NCI-H187 treated with DMSO at 0.1 percent for 48 hours (cell line): ENCODE data around the gene ACTN3.

ENCODE experiments used
- DNase-seq: peaks from one replicate; lab custom pipeline; 2025; lab: John Stamatoyannopoulos, UW

ACTN3 gene

DNA sequence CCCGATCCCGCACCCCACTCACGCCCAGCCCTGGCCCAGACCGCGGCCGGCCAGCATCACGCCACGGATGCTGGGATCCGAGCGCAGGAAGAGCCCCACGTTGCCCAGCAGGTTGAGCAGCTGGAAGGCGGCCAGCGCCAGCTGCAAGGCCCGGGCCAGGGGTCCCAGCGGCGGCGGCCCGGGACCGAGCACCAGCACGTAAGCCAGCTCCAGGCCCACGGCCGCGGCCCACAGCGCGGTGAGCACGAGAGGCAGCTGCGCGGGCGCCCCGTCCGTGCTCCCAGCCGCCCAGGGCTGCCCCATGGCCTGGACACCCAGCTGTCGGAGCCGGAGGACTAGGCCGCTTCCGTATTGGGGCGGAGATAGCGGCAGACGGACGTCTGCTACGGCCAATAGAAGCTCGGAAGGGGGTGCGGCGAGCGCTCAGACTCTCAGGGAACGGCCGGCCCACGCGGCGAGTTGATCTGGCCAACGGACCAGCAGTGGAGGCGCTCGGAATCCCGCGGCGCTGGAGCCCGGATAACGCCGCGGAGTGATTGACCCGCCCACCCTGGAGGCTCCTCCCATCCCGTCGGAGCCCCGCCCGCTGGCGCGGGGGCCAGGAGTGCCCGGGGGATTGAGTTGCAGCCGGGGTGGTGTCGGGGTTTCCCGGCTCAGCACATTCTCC, 869 bp upstream of the ACTN3 start, which contains the start of gene ZDHHC24:
Gene ZDHHC24 (minus strand): TSS at position 348 of the 667 bp plus-strand sequence. CDS start 45 bp downstream, at position 303.
- peak; percentile 45 for DNase-seq

DNA sequence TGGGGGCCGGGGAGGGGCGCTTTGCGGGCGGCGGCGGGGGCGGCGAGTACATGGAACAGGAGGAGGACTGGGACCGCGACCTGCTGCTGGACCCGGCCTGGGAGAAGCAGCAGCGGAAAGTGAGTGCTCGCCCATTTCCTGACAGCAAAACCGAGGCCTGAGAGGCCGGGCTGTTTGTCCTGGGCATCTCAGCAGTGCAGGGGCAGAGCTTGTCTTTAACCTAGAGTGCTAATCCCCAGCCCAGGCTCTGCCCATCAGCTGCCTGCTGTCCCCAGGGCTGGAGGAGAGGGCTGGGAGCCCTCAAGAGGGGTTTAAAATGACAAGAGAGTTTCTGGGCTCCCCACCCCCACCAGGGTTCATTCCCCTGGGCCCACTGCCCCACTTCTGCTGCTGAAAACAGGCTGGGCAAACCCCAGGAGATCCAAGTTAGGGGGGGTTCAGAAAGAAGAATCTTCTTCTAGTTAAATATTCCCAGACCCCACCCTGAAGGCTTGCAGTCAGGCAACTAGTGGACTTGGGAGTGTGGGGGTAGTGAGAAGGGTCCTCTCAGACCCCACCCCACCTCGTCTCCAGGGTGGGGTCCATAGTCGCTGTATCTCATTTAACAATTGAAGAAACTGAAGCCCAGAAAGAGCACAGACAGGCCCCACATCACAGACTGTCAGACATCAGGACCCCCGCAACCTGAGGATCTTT, 411 bp downstream of the ACTN3 start:
- DNase-seq, result no peak

DNA sequence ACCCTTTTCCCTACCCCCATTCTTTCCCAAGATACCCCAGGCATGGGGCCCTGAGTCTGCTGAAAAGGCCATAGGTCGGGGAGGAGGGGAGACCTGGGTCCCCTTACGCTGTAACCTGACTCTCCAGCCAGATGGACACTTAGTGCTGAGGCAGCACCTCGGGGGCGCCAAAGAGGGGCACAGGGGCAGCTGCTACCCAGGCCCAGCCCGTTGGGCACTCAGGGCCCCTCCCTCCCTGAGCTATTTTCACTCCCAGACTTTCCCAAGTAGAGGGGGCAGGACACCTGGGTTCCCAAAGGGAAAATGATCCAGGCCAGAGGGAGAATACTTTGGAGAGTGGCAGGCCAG, 933 bp downstream of the ACTN3 start:
- no peak for DNase-seq

DNA sequence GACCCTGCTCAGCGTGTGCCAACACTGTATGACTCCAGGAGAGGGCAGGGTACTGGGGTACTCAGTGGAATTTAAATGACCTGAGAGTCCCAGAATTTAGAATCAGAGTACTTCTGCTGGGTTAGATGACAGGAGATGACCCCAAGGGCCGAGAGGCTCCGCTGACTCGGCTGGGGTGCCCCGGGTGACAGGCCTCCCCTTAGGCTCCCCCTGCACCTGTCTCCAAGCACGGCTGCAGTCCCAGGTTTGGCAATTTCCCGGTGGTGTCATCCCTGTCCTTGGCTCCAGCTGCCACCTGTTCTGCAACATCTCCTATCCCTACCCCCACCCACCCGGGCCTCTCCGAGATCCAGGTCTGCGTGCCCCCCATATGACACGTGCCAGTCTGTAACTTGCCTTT, 1.3 kb downstream of the ACTN3 start:
- DNase-seq, result no peak

DNA sequence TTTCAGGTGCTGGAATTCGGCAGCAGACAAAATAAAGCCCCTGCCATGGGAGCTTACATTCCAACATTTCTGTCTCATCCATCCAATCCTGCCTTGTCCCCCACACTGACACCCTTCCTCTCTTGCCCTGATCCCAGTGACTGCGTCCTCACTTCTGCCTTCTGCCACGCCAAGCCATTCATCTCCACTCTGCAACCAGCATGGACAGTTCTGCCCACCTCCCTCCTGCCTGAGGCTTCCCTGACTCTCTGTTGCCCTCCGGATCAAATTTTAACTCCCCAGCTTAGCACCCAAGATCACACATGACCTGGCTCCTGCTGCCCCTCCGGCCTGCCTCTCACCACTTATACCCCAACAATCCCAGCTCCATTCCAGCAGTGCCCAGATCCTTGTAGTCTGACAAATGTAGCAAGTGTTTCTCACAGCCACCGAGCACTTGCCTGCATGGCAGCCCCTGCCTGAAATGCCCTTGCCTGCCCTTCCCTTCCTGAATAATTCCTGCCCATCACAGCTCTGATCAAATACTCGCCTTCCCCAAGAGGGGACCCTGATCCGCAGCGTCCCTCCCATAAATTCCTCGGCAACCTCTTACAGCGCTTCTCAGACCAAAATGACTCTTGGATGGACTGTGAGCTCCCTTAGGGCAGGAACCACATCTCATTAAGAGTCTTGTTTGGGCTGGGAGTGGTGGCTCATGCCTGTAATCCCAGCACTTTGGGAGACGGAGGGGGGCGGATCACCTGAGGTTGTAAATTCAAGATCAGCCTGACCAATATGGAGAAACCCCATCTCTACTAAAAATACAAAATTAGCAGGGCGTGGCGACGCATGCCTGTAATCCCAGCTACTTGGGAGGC, 2.3 kb downstream of the ACTN3 start:
- no peak for DNase-seq

DNA sequence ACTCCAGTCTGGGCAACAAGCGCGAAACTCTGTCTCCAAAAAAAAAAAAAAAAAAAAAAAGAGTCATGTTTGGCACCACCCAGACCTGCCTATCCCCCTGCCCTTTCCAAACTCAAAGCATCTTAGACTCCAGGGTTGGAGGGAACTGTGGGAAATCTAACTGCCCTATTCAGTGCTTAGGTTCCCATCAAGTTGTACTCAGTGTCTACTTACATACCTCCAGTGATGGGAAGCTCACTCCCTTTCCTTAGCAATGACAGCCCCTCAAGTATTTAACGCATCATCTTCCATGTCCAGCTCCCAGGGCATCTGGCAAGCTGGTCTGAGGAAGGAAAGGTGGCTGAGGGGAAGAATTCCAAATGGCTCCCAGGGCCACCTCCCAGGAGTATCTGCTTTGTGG, 3.0 kb downstream of the ACTN3 start:
- DNase-seq, result no peak

DNA sequence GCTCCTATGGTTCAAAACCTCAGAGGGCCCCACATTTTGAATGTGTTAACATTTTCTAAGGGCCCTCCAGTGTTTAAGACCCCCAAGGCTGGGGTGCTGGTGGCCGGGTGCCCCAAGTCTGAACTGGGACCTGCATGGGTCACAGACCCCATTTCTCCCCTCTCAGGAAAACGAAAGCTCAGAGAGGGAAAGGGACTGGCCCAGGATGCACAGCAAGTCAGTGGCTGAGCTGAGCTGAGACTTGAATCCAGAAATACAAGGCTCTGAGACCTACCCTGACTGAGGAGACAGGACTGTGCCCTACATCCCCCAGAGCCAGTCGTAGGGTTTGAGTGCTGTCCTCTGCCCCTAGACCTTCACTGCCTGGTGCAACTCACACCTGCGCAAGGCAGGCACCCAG, 4.2 kb downstream of the ACTN3 start:
- DNase-seq, result no peak

DNA sequence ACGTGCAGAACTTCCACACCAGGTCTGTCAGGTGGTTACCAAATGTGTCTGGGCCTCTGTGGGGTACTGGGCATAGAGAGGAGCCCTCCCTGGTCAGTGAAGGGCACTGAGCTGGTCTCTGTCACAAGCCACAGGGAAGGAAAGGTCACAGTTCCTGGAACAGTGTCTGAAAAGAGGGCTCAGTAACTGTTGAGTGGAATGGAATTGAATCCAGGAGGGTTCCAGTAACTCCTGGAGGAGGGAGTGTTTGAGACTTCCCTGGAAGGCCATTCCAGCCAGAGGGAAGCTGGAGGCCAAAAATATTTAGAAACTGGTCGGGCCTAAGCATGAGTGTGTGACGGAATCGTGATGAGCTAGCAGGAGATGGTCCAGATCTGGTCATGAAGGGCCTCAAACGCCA, 7.9 kb downstream of the ACTN3 start:
- DNase-seq, result no peak

DNA sequence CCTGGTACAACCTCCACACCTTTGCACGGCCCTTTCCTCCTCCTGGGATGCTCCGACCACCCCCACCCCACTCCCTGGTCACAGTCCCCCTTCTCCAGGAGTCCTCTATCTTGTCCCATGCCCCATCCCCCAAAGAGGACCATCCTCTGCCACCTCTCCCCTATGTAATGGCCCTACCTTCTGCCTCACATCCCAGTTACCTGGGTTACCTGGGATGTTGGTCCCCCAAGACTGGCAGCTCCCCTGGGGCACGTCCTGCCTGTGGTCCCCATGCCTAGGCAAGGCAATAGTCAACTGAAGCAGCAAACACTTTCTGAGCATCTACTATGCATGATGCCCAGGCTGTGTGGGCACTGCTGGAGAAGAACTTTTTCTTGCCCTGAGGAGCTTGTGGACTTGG, 8.7 kb downstream of the ACTN3 start:
- no peak for DNase-seq

DNA sequence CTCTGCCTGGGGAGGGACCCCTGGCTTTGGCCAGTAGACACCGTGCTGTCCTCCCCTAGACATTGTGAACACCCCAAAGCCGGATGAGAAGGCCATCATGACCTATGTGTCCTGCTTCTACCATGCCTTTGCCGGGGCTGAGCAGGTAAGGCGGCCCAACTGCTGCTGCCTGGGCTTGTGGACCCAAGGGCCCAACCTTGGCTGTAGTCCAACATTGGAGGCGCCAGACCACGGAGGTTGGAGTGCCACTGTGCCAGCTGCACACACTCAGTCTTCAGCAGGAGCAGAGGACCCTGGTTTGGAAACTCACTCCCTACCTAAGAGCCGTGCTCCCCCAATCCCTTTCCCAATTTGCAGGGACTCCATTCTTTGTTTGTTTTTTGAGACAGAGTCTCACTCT, 9.4 kb downstream of the ACTN3 start:
- no peak for DNase-seq

DNA sequence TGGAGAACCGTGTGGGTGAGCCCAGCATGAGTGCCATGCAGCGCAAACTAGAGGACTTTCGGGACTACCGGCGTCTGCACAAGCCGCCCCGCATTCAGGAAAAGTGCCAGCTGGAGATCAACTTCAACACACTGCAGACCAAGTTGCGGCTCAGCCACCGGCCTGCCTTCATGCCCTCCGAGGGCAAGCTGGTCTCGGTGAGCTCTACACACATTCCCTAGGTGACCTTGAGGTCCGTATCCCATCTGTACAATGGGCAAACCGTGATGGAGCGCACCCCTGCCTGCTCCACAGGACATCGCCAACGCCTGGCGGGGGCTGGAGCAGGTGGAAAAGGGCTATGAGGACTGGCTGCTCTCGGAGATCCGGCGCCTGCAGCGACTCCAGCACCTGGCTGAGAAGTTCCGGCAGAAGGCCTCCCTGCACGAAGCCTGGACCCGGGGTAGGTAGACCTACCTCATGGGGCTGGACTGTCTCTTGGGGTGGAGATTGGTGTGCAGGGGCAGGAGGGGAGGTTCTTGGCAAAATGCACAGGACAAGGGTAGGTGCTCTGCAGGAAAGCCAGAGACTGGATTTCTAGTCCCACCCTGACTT, 11.1 kb downstream of the ACTN3 start:
- DNase-seq, result no peak

DNA sequence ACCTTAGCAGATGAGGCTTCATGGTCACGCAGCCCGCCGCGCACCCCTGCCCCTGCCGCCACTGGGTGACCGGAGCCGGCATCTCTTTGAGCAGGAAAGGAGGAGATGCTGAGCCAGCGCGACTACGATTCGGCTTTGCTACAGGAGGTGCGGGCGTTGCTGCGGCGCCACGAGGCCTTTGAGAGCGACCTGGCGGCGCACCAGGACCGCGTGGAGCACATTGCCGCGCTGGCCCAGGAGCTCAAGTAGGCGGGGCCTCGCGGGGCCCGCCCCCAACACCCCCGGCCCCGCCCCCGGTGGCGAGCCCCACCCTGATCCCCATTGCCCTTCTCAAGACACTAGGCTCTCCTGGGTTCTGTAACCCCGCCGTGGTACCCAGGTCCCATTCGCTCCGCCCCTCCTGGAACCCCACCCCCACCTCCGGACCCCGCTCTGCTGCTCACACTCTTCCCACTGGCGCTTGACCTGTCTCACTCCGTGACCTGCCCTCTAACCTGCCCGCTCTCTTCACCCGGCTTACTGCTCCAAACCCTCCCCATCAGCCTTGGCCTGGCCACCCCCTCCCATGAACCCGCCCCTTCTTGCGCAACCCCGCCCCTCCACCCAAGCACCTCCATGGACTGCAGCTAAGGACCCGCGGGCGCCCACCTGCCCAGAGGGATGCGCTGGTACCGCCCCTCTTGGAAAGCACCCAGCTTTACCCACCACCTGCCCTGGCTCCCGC, 12.6 kb downstream of the ACTN3 start:
- DNase-seq, result no peak

DNA sequence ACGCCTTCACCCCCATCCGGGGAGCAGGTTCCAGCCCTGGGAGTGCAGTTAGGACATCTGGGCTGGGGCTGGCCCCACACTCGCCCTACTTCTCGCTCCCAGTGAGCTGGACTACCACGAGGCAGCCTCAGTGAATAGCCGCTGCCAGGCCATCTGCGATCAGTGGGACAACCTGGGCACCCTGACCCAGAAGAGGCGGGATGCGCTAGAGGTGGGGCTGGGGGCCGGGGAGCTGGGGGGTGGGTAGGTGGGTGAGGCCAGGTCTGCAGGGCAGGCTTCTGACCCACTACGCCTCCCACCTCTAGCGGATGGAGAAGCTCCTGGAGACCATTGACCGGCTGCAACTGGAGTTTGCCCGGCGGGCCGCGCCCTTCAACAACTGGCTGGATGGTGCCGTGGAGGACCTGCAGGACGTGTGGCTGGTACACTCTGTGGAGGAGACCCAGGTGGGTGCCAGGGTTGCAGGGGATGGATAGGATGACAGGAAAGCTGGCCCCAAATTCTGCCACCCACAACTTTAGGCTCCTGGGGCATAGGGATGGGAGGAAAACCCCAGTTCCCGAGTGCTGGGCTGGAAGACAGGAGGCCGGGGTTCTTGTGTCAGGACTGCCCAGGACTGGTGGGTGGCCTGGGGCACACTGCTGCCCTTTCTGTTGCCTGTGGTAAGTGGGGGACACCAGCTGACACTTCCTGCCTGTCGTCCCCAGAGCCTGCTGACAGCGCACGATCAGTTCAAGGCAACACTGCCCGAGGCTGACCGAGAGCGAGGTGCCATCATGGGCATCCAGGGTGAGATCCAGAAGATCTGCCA, 13.4 kb downstream of the ACTN3 start:
- DNase-seq, result no peak

DNA sequence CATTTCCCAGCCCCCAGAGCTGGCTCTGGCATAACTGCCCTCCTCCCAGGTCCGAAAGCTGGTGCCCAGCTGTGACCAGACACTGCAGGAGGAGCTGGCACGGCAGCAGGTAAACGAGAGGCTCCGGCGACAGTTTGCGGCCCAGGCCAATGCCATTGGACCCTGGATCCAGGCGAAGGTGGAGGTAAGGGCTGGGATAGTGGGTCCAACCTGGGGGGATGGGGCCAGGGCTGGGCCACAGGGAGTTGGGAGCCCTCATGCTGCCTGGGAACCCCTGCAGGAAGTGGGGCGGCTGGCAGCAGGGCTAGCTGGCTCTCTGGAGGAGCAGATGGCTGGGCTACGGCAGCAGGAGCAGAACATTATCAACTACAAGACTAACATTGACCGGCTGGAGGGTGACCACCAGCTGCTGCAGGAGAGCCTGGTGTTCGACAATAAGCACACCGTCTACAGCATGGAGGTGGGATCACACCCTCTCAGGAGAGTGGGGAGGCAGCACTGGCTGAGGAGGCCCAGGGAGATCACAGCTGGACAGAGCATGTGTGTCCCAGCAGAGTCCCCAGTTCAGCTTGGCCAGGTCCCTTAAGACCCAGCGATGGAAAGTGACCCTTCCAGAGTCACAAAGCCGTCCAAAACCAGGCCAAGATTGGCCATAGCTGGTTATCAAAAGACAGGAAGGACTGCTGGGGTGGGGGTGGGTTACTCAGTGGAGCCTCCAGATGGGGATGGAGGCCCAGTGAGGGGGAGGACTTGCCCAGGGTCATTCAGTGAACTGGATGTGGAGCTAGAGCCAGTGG, 14.7 kb downstream of the ACTN3 start:
- DNase-seq, result no peak

DNA sequence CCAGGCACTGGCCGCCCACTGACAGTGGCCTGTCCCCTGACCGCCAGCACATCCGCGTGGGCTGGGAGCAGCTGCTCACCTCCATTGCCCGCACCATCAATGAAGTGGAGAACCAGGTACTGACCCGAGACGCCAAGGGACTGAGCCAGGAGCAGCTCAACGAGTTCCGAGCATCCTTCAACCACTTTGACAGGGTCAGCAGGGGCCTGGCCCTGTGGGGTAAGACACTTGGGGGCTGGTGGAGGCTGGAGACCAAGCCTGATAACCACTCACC, 15.2 kb downstream of the ACTN3 start:
- DNase-seq, result no peak

DNA sequence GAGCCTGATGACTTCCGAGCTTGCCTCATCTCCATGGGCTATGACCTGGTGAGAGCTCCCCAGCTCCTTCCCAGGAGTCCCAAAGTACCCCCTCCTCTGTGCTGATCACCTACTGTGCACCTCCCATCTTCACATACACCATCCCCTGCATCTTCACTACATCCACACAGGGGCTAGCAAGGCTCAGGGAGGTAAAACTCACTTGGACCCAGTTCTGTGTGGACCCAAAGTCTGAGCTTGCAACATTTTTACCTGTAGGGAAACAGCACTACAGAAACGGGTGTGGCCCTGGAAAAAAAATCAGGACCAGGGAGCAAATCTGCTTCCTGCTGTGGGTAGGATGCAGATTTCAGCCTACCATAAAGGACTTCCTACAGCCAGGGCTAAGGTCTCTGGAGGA, 15.6 kb downstream of the ACTN3 start:
- no peak for DNase-seq

DNA sequence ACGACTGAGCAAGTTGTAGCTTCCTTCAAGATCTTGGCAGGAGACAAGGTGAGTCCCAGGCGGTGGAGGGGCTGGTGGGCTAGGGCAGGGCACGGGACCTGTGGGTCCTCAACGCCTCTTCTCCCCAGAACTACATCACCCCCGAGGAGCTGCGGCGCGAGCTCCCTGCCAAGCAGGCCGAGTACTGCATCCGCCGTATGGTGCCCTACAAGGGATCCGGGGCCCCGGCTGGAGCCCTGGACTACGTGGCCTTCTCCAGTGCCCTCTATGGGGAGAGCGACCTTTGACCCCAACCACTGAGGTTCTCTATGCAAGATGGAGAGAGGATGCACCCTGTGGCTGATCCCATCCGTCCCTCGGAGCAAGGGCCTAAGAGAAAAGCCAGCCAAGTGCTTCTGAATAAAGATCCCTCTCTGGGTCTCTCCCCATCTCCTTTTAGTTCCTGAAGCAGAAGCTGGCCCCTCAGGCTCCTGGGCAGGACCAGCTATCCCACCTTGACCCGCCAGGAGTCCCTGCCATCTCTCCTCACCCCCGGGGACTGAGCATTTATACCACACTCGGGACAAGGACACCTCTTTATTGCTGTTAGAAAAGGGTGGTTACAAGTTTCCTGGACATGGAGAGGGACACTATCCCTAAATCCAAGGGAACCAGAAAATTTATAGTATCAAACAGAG, 16.3 kb downstream of the ACTN3 start:
- DNase-seq, result no peak

DNA sequence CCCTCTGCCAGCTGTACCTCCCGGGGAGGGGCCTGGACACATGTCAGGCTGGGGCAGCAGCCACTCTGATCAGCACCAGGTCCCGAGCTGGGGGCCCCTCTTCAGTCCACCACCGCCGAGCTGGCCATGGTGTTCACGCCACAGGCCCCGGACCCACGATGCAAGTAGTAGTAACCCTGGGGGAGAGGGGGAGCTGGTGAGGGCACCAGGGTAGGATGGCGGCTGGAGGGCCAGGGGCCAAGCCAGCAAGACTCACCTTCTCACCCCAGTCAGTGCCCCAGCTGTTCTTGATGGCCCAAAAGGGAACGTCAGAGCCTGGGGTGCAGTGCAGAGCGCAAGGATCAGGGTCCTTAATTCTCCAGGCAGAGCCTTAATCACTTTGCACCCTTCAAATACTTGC, 17.1 kb downstream of the ACTN3 start:
- DNase-seq, result no peak

DNA sequence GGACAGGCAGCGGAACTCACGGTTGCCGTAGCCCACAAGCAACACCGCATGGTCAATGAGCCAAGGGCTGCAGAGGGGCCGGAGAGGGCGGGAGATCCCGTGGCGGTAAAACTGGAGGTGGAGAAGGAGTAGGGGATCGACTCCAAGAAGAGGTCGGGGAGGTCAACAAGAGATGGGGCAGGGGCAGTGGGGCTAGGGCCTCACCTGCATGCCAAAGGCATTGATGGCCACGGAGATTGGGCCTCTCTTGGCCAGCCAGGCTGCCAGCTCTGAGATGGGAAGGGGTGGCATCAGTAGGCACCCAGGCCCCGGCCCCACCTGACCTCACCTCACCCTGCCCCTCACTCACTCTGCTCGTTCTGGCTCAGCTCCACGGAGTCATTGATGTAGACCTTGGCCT, 17.8 kb downstream of the ACTN3 start:
- no peak for DNase-seq

DNA sequence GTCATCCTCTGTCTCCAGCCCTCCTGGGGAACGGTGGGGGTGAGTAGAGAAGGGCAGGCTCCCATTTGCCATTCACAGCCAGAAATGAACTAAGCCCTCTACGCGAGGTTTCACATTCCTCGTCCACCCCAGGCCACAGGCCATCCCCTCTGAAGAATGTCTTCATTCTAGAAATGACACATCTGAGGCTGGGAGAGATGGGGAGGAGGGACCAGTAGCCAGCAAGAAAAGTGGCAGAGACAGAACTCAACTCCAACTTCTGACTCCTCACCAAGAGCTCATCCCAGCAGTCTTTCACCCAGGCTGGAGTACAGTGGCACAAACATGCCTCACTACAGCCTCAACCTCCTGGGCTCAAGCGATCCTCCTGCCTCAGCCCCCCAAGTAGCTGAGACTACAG, 18.3 kb downstream of the ACTN3 start:
- DNase-seq, result no peak
